Panc1 (cell line): ENCODE measurements around the gene EFNA5.

Experiments used
- SIN3A ChIP-seq: IDR thresholded peaks from 2 replicates; pipeline ENCODE4 v1.6.1; 2012; ENCODE audit warnings: low read depth, mild to moderate bottlenecking, low read length, moderate library complexity, borderline replicate concordance; ENCODE audit not compliant: insufficient read depth
- TF ChIP-seq, protein P1 (sequence below): fragments of 450-650 bp; IDR thresholded peaks from 2 replicates; pipeline ENCODE4 v1.5.1; 2017; ENCODE audit warnings: mild to moderate bottlenecking

DNA sequence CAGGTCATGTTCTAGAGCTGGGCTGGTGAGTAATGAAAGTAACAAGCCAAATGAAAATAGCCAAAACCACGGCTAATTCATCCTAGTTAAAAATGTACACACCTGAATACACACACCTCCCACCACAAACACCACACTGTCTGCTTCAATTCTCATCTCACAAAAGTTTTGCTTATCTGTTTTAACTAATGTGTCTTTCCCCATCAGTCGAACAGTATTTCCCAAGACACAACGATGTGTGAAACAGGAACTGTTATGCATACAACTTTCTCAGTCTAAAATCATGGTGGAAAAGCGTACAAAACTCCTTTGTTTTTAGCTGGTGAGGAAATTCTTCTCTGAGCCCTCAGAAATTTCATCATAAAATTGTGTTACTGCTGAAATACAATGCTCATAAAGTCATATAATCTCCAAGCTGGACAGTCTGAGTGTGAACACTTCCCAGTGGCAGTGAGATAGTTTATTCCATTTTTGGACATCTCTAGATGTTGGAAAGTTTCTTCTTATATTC lies 242.4 kb downstream of the EFNA5 start:
- TF ChIP-seq, protein P1, sequence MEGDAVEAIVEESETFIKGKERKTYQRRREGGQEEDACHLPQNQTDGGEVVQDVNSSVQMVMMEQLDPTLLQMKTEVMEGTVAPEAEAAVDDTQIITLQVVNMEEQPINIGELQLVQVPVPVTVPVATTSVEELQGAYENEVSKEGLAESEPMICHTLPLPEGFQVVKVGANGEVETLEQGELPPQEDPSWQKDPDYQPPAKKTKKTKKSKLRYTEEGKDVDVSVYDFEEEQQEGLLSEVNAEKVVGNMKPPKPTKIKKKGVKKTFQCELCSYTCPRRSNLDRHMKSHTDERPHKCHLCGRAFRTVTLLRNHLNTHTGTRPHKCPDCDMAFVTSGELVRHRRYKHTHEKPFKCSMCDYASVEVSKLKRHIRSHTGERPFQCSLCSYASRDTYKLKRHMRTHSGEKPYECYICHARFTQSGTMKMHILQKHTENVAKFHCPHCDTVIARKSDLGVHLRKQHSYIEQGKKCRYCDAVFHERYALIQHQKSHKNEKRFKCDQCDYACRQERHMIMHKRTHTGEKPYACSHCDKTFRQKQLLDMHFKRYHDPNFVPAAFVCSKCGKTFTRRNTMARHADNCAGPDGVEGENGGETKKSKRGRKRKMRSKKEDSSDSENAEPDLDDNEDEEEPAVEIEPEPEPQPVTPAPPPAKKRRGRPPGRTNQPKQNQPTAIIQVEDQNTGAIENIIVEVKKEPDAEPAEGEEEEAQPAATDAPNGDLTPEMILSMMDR: no peak
- no peak for TF ChIP-seq SIN3A
